Duodenal mucosa (tissue), 2 donors: ENCODE measurements around the gene SLC39A10.

Experiments used
- H3K27ac ChIP-seq: one replicate; pipeline ENCODE4 v1.7.0; 2013; ENCODE audit warnings: low read depth, low read length
- H3K27me3 ChIP-seq, 2 donors: one replicate each; pipeline ENCODE4 v1.7.0; 2013; ENCODE audit warnings: low read length in 2 of 2, control low read depth in 1 of 2; ENCODE audit not compliant: insufficient read depth in 2 of 2, control insufficient read depth in 1 of 2
- H3K36me3 ChIP-seq, 2 donors: one replicate each; pipeline ENCODE4 v1.7.0; 2013; ENCODE audit warnings: low read length in 2 of 2, control low read depth in 1 of 2; ENCODE audit not compliant: insufficient read depth in 2 of 2, control insufficient read depth in 1 of 2
- H3K4me1 ChIP-seq, 2 donors: one replicate each; pipeline ENCODE4 v1.7.0; 2013; ENCODE audit warnings: low read length in 2 of 2, control low read depth in 1 of 2; ENCODE audit not compliant: insufficient read depth in 2 of 2, control insufficient read depth in 1 of 2
- H3K4me3 ChIP-seq, 2 donors: one replicate each; pipeline ENCODE4 v1.7.0; 2013; ENCODE audit warnings: low read length in 2 of 2, low read depth in 1 of 2
- H3K9ac ChIP-seq, 2 donors: one replicate each; pipeline ENCODE4 v1.7.0; 2013; ENCODE audit warnings: low read length in 2 of 2, low read depth in 1 of 2
- H3K9me3 ChIP-seq, 2 donors: one replicate each; pipeline ENCODE4 v1.7.0; 2013; ENCODE audit warnings: low read length in 2 of 2, control low read depth in 1 of 2; ENCODE audit not compliant: control insufficient read depth in 1 of 2

Gene SLC39A10

GRCh38 chr2:195670191-195670590, 13.2 kb downstream of the SLC39A10 start:
- H3K27me3 ChIP-seq: no peaks in the 10 kb centered on the region
- H3K27ac ChIP-seq: no peak overlapping the region
- peaks cover 0 to 8% of the 10 kb centered on the region in 2 donors for H3K4me1 ChIP-seq
- H3K9ac ChIP-seq: no peak overlapping the region
- H3K36me3 ChIP-seq: no peaks in the 10 kb centered on the region
- no peak overlapping the region for H3K4me3 ChIP-seq
- H3K9me3 ChIP-seq: no peaks in the 10 kb centered on the region

- Histone ChIP-seq H3K36me3 (no peaks in the 10 kb centered on the region), H3K9me3 (no peaks in the 10 kb centered on the region), H3K27me3 (no peaks in the 10 kb centered on the region), H3K4me3 (no peak overlapping the region), H3K9ac (no peak overlapping the region), H3K4me1 (peaks cover 0 to 8% of the 10 kb centered on the region in 2 donors), H3K27ac (no peak overlapping the region)
Observed at GRCh38 chr2:195671563-195671962, 14.5 kb downstream of the SLC39A10 start.

- Histone ChIP-seq H3K27me3 (no peaks in the 10 kb centered on the region), H3K9ac (no peak overlapping the region), H3K4me1 (peaks cover 0 to 8% of the 10 kb centered on the region in 2 donors), H3K36me3 (no peaks in the 10 kb centered on the region), H3K9me3 (no peaks in the 10 kb centered on the region), H3K4me3 (no peak overlapping the region), H3K27ac (no peak overlapping the region)
Observed at GRCh38 chr2:195672674-195673073, 15.6 kb downstream of the SLC39A10 start.

- Histone ChIP-seq H3K4me3 (no peak overlapping the region), H3K27ac (no peak overlapping the region), H3K9ac (no peak overlapping the region), H3K4me1 (no peaks in the 10 kb centered on the region), H3K9me3 (no peaks in the 10 kb centered on the region), H3K27me3 (no peaks in the 10 kb centered on the region), H3K36me3 (no peaks in the 10 kb centered on the region)
Observed at GRCh38 chr2:195674491-195675221, 17.6 kb downstream of the SLC39A10 start.

- Histone ChIP-seq H3K4me1 (no peaks in the 10 kb centered on the region), H3K9ac (no peak overlapping the region), H3K27me3 (no peaks in the 10 kb centered on the region), H3K4me3 (no peak overlapping the region), H3K9me3 (no peaks in the 10 kb centered on the region), H3K27ac (no peak overlapping the region), H3K36me3 (no peaks in the 10 kb centered on the region)
Observed at GRCh38 chr2:195675783-195676427, 18.9 kb downstream of the SLC39A10 start.

- no peaks in the 10 kb centered on the region for H3K36me3 ChIP-seq
- no peak overlapping the region for H3K4me3 ChIP-seq
- no peaks in the 10 kb centered on the region for H3K27me3 ChIP-seq
- no peak overlapping the region for H3K9ac ChIP-seq
- no peak overlapping the region for H3K27ac ChIP-seq
- H3K9me3 ChIP-seq: no peaks in the 10 kb centered on the region
- H3K4me1 ChIP-seq: no peaks in the 10 kb centered on the region
Observed at GRCh38 chr2:195677290-195677689, 20.3 kb downstream of the SLC39A10 start.

GRCh38 chr2:195677884-195678283, 20.9 kb downstream of the SLC39A10 start:
- Histone ChIP-seq H3K4me3 (no peak overlapping the region), H3K36me3 (no peaks in the 10 kb centered on the region), H3K4me1 (no peaks in the 10 kb centered on the region), H3K9ac (no peak overlapping the region), H3K9me3 (no peaks in the 10 kb centered on the region), H3K27ac (no peak overlapping the region), H3K27me3 (no peaks in the 10 kb centered on the region)

GRCh38 chr2:195682077-195682476, 25.1 kb downstream of the SLC39A10 start:
- H3K27me3 ChIP-seq: no peaks in the 10 kb centered on the region
- H3K36me3 ChIP-seq: no peaks in the 10 kb centered on the region
- no peaks in the 10 kb centered on the region for H3K9me3 ChIP-seq
- no peak overlapping the region for H3K27ac ChIP-seq
- H3K4me3 ChIP-seq: no peak overlapping the region
- no peak overlapping the region for H3K9ac ChIP-seq
- H3K4me1 ChIP-seq: no peaks in the 10 kb centered on the region

- H3K27me3 ChIP-seq: no peaks in the 10 kb centered on the region
- H3K27ac ChIP-seq: no peak overlapping the region
- no peaks in the 10 kb centered on the region for H3K4me1 ChIP-seq
- H3K36me3 ChIP-seq: no peaks in the 10 kb centered on the region
- H3K9me3 ChIP-seq: no peaks in the 10 kb centered on the region
- no peak overlapping the region for H3K9ac ChIP-seq
- H3K4me3 ChIP-seq: no peak overlapping the region
Observed at GRCh38 chr2:195683174-195683573, 26.1 kb downstream of the SLC39A10 start.

- no peak overlapping the region for H3K9ac ChIP-seq
- H3K4me3 ChIP-seq: no peak overlapping the region
- H3K36me3 ChIP-seq: no peaks in the 10 kb centered on the region
- no peaks in the 10 kb centered on the region for H3K4me1 ChIP-seq
- no peaks in the 10 kb centered on the region for H3K27me3 ChIP-seq
- no peaks in the 10 kb centered on the region for H3K9me3 ChIP-seq
- H3K27ac ChIP-seq: no peak overlapping the region
Observed at GRCh38 chr2:195686564-195686963, 29.5 kb downstream of the SLC39A10 start.
